Upper lobe of right lung (tissue), 1 donor: ENCODE measurements around the gene MT1H. TPM values are rescaled to one million over a fixed set of nuclear protein-coding genes. Genes with fewer than 3 reads are reported as not detected.
A peak's percentile ranks its signal among the peaks of the same experiment; 100 is the strongest.
"Not testable (repeated sequence)": the region's sequence is repeated elsewhere in the genome, so short reads cannot be mapped to it uniquely, and the experiment has no call there.

Source experiments
- ATAC-seq: fragments of 200-7000 bp; cut with Tn5 transposase; one replicate; pipeline ENCODE4 v1.9.1; 2020; ENCODE audit warnings: mild to moderate bottlenecking, moderate library complexity
- DNase-seq: peaks from one replicate; pipeline ENCODE4 v3.0.0-alpha.2; 2020
- H3K27ac ChIP-seq: fragments of 200-600 bp; one replicate; pipeline ENCODE4 v1.8.0; 2022
- H3K27me3 ChIP-seq: fragments of 200-600 bp; one replicate; pipeline ENCODE4 v1.8.0; 2022; ENCODE audit warnings: mild to moderate bottlenecking
- H3K36me3 ChIP-seq: fragments of 200-600 bp; one replicate; pipeline ENCODE4 v1.8.0; 2022
- H3K4me1 ChIP-seq: fragments of 200-600 bp; one replicate; pipeline ENCODE4 v1.8.0; 2022
- H3K4me3 ChIP-seq: fragments of 200-600 bp; one replicate; pipeline ENCODE4 v1.8.0; 2022; ENCODE audit warnings: mild to moderate bottlenecking
- H3K9me3 ChIP-seq: fragments of 200-600 bp; one replicate; pipeline ENCODE4 v1.8.0; 2022
- intact Hi-C: fragments of 100-400 bp; cut with DNase I; formaldehyde crosslinking; loops from one replicate; pipeline ENCODE4 v1.11.0; 2022
- total RNA-seq: library from RNA; stranded (reverse); fragmentation: NEBNext Ultra II Directional; extraction: Animal tissue kit (Norgen Biotek cat#: 25700); gene quantifications from one replicate; pipeline ENCODE4 v1.2.1, GENCODE V29; 2021
- TF ChIP-seq, protein P1 (sequence below): fragments of 200-600 bp; IDR thresholded peaks from one replicate; pipeline ENCODE4 v1.8.0; 2022; ENCODE audit warnings: antibody characterized with exemption
- donor health status: DM: no; HTN: yes; CAD: no; lungs with severe emphysema.

Gene MT1H
- total RNA-seq, 1 donor from 2014 or later, result 6.3 TPM

DNA sequence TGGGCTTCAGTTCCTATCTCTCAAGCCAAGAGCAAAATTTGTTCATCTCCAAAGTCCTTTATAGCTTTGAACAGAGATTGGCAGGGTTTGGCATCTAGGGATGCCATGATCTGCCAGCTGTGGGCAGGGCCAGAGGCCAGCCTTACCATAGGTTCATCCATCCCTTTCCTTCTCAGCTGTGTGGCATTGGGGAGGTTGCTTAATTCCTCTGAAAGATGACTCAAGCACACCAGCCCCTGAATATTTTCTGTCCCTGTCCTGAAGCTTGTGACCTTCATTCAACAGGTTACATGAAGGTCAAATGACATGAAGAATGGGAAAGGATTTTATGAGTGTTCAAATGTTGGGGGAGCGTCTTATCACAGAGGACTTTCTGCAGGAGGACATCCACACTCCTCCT lies 5.1 kb upstream of the MT1H start:
- H3K4me1 ChIP-seq, result peaks cover 3% of the 10 kb centered on the region
- intact Hi-C loops, result no loop called here
- H3K27ac ChIP-seq, result no peak overlapping the region
- no peak for ATAC-seq
- no peaks in the 10 kb centered on the region for H3K36me3 ChIP-seq
- no peaks in the 10 kb centered on the region for H3K9me3 ChIP-seq
- no peak for DNase-seq
- no peak overlapping the region for H3K4me3 ChIP-seq
- peaks cover 60% of the 10 kb centered on the region for H3K27me3 ChIP-seq
- TF ChIP-seq, protein P1, sequence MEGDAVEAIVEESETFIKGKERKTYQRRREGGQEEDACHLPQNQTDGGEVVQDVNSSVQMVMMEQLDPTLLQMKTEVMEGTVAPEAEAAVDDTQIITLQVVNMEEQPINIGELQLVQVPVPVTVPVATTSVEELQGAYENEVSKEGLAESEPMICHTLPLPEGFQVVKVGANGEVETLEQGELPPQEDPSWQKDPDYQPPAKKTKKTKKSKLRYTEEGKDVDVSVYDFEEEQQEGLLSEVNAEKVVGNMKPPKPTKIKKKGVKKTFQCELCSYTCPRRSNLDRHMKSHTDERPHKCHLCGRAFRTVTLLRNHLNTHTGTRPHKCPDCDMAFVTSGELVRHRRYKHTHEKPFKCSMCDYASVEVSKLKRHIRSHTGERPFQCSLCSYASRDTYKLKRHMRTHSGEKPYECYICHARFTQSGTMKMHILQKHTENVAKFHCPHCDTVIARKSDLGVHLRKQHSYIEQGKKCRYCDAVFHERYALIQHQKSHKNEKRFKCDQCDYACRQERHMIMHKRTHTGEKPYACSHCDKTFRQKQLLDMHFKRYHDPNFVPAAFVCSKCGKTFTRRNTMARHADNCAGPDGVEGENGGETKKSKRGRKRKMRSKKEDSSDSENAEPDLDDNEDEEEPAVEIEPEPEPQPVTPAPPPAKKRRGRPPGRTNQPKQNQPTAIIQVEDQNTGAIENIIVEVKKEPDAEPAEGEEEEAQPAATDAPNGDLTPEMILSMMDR, result no peak

DNA sequence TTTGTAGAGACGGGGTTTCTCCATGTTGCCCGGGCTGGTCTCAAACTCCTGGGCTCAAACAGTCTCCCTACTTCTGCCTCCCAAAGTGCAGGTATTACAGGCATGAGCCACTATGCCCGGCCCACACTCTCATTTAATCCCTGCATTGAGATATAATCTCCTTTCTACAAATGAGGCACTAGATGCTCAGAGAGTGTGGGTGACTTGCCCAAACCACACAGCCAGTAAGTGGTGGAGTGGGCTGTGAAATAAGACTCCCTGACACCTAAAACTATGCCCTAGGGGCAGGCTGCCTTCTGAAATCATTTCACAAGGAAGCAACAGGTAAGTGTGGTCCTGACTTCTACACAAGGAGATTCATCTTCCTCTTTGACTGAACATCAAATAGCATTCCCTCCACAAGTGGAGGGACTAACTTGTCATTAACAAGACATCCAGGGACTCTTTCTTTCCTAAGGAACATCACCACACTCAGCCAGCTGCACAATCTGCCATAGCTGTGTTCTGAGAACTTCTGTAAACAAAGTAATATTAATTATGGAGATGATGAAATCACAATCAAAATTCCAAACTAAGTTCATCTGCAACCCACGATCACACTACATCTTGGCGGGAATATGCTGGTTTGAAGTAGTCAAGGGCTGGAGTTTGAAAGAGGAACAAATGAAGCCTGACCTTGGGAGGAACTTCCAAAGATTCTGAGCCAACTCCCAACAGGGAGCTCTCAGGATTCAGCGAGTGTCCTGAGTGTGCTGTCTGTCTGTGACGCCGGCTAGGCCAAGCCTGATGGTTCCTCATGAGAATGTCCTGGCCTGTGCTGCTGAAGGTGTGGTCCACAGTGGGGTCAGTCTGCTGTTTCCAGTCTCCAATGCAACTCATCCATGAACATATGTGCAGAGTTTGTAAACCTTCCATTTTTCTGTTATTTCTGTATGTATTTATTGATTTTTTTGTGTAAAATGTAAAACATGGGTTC lies 4.0 kb upstream of the MT1H start:
- intact Hi-C loops, H3K4me1 ChIP-seq, H3K4me3 ChIP-seq, H3K9me3 ChIP-seq, DNase-seq, H3K36me3 ChIP-seq, H3K27ac ChIP-seq, ATAC-seq: not testable (repeated sequence)
- peaks cover 69% of the 10 kb centered on the region for H3K27me3 ChIP-seq

DNA sequence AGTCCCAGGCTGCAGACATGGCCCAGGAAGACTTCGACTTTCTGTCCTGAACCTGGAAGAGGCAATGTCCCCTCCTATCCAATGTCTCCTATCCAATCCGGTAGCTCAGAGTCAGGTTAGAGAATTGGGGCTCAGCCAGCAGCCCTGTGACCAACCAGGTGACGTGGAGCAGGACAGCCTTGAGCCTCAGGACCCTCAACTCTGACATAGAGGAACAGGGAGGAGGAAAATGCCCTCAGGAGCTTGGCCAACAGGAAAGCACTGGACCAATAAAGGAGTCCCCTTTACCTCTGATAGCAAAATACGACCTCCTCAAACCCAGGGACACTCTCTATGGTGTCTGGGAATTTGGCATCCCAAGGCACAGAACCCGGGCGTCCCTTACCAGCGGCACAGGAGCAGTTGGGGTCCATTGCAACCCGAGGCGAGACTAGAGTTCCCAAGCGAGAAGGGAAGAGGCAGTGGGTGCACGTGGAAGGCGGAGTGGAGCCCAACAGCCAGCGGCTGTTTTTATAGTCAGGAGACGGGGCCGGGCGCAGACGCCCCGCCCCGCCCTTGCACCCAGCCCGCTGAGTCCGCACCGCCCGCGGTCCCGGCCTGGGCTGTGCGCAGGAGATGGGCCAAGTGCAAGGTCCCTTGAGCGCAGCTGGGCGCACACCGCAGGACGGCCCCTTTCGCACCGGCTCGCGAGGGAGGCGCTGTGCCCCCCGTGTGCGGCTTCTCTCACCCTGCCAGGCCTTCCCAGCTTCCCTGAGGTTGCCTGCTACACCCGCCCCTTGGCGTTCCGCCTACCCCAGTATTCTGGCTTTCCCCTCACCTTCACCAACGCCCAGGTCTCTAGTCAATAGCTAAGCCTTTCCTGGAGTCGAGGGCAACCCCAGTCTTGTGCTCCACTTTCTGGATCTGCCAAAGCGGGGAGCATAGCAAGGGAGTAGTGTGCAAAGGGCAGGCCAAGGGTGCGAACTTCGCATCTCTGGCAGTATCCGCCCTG lies 1.7 kb upstream of the MT1H start, which contains the start of gene MT1G:
Gene MT1G, minus strand, starts transcription at position 485 of the 991 bp plus-strand sequence. Its CDS starts 72 bp downstream, at position 413.
- Histone ChIP-seq H3K27me3 (peaks cover 75% of the 10 kb centered on the region), H3K27ac (no peak within 1 kb of the TSS)

DNA sequence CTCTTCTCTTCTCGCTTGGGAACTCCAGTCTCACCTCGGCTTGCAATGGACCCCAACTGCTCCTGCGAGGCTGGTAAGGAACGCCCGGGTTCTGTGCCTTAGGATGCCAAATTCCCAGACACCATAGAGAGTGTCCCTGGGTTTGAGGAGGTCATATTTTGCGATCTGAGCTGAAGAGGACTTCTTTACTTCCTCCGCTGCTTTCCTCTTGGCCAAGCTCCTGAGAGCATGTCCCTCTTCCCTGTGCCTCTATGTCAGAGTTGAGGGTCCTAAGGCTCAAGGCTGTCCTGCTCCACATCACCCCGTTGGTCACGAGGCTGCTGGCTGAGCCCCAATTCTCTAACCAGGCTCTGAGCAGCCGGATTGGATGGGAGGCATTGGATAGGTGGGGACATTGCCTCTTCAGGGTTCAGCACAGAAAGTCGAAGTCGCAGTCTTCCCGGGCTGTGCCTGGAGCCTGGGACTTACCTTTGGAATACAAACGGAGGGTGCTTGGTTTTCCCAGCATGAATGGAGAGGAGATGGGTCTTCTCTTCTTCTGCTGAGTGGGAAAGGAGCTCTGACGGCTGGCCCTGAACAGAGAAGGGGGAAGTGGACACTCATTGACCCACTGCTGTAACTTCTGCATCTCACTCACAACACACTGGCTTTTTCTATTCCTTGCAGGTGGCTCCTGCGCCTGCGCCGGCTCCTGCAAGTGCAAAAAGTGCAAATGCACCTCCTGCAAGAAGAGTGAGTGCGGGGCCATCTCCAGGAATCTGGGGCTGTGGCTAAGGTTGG lies 416 bp downstream of the MT1H start:
- no peaks in the 10 kb centered on the region for H3K9me3 ChIP-seq
- peak; percentile 27 for ATAC-seq
- DNase-seq, result no peak
- no peak overlapping the region for H3K27ac ChIP-seq
- H3K36me3 ChIP-seq, result no peaks in the 10 kb centered on the region
- intact Hi-C loops, result no loop called here
- H3K4me1 ChIP-seq, result peaks cover 8% of the 10 kb centered on the region
- H3K27me3 ChIP-seq, result peaks cover 61% of the 10 kb centered on the region
- TF ChIP-seq, protein P1, result no peak
- H3K4me3 ChIP-seq, result no peak overlapping the region

More for the DNA sequence above, 1.7 kb upstream of the MT1H start, which contains the start of gene MT1G:
- no peak within 1 kb of the TSS for H3K4me3 ChIP-seq
- intact Hi-C loops, result no loop called here
- ATAC-seq (peak; percentile 82), DNase-seq (peak; percentile 74)
- H3K36me3 ChIP-seq, result no peaks in the 10 kb centered on the region
- H3K9me3 ChIP-seq, result no peaks in the 10 kb centered on the region
- TF ChIP-seq, protein P1, result no peak
- peaks cover 8% of the 10 kb centered on the region for H3K4me1 ChIP-seq

DNA sequence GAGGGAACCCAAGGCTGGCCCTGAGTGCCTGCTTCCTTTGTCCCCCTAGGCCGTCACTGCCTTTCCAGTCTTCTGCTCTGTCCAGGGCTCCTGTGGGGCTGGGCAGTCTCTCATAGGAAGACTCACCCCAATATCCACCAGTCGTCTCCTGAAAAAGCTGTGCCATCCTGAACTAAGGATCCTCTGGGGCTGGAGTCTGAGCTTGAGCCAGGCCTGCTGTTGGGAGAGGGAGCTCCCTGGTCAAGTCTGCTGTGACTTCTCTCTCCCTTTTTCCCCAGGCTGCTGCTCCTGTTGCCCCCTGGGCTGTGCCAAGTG lies 963 bp downstream of the MT1H start:
- TF ChIP-seq, protein P1, result no peak
- peaks cover 63% of the 10 kb centered on the region for H3K27me3 ChIP-seq
- H3K9me3 ChIP-seq, result no peaks in the 10 kb centered on the region
- no peak overlapping the region for H3K27ac ChIP-seq
- DNase-seq (no peak), ATAC-seq (no peak)
- H3K36me3 ChIP-seq, result no peaks in the 10 kb centered on the region
- no peak overlapping the region for H3K4me3 ChIP-seq
- H3K4me1 ChIP-seq, result peaks cover 8% of the 10 kb centered on the region
- intact Hi-C loops, result no loop called here

DNA sequence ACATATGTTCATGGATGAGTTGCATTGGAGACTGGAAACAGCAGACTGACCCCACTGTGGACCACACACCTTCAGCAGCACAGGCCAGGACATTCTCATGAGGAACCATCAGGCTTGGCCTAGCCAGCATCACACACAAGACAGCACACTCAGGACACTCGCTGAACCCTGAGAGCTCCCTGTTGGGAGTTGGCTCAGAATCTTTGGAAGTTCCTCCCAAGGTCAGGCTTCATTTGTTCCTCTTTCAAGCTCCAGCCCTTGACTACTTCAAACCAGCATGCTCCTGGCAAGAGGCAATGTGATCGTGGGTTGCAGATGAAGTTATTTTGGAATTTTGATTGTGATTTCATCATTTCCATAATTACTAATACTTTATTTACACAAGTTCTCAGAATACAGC lies 2.1 kb downstream of the MT1H start:
- H3K9me3 ChIP-seq, H3K36me3 ChIP-seq, H3K4me3 ChIP-seq, ATAC-seq, intact Hi-C loops, DNase-seq, H3K27ac ChIP-seq: not testable (repeated sequence)
- H3K4me1 ChIP-seq, result peaks cover 14% of the 10 kb centered on the region
- peaks cover 68% of the 10 kb centered on the region for H3K27me3 ChIP-seq

DNA sequence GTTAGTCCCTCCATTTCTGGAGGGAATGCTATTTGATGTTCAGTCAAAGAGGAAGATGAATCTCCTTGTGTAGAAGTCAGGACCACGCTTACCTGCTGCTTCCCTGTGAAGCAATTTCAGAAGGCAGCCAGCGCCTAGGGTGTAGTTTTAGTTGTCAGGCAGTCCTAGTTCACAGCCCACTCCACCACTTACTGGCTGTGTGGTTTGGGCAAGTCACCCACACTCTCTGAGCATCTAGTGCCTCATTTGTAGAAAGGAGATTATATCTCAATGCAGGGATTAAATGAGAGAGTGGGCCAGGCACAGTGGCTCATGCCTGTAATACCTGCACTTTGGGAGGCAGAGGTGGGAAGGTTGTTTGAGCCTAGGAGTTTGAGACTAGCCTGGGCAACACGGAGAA lies 2.6 kb downstream of the MT1H start:
- H3K27ac ChIP-seq, intact Hi-C loops, H3K4me3 ChIP-seq, H3K36me3 ChIP-seq, ATAC-seq, H3K9me3 ChIP-seq, DNase-seq: not testable (repeated sequence)
- H3K27me3 ChIP-seq, result peaks cover 66% of the 10 kb centered on the region
- H3K4me1 ChIP-seq, result peaks cover 14% of the 10 kb centered on the region
